Upper lobe of right lung (tissue), 1 donor: ENCODE results near the gene DLG5. TPM values are rescaled to one million over a fixed set of nuclear protein-coding genes. Genes with fewer than 3 reads are reported as not detected.
"Not testable (repeated sequence)": the region's sequence is repeated elsewhere in the genome, so short reads cannot be mapped to it uniquely, and the experiment has no call there.

Experiments
- ATAC-seq: fragments of 200-7000 bp; cut with Tn5 transposase; one replicate; pipeline ENCODE4 v1.9.1; 2020; ENCODE audit warnings: mild to moderate bottlenecking, moderate library complexity
- DNase-seq: peaks from one replicate; pipeline ENCODE4 v3.0.0-alpha.2; 2020
- H3K27ac ChIP-seq: fragments of 200-600 bp; one replicate; pipeline ENCODE4 v1.8.0; 2022
- H3K27me3 ChIP-seq: fragments of 200-600 bp; one replicate; pipeline ENCODE4 v1.8.0; 2022; ENCODE audit warnings: mild to moderate bottlenecking
- H3K36me3 ChIP-seq: fragments of 200-600 bp; one replicate; pipeline ENCODE4 v1.8.0; 2022
- H3K4me1 ChIP-seq: fragments of 200-600 bp; one replicate; pipeline ENCODE4 v1.8.0; 2022
- H3K4me3 ChIP-seq: fragments of 200-600 bp; one replicate; pipeline ENCODE4 v1.8.0; 2022; ENCODE audit warnings: mild to moderate bottlenecking
- H3K9me3 ChIP-seq: fragments of 200-600 bp; one replicate; pipeline ENCODE4 v1.8.0; 2022
- intact Hi-C: fragments of 100-400 bp; cut with DNase I; formaldehyde crosslinking; loops from one replicate; pipeline ENCODE4 v1.11.0; 2022
- total RNA-seq: library from RNA; stranded (reverse); fragmentation: NEBNext Ultra II Directional; extraction: Animal tissue kit (Norgen Biotek cat#: 25700); gene quantifications from one replicate; pipeline ENCODE4 v1.2.1, GENCODE V29; 2021
- TF ChIP-seq, protein P1 (sequence below): fragments of 200-600 bp; IDR thresholded peaks from one replicate; pipeline ENCODE4 v1.8.0; 2022; ENCODE audit warnings: antibody characterized with exemption
- donor health status: DM: no; HTN: yes; CAD: no; lungs with severe emphysema.

DLG5 gene
- total RNA-seq, 1 donor from 2014 or later: 19.3 TPM

GRCh38 chr10:77776487-77776886 is 150.1 kb downstream of the DLG5 start:
- DNase-seq (no peak), ATAC-seq (no peak)
- no peak overlapping the region for H3K27ac ChIP-seq
- TF ChIP-seq, protein P1, sequence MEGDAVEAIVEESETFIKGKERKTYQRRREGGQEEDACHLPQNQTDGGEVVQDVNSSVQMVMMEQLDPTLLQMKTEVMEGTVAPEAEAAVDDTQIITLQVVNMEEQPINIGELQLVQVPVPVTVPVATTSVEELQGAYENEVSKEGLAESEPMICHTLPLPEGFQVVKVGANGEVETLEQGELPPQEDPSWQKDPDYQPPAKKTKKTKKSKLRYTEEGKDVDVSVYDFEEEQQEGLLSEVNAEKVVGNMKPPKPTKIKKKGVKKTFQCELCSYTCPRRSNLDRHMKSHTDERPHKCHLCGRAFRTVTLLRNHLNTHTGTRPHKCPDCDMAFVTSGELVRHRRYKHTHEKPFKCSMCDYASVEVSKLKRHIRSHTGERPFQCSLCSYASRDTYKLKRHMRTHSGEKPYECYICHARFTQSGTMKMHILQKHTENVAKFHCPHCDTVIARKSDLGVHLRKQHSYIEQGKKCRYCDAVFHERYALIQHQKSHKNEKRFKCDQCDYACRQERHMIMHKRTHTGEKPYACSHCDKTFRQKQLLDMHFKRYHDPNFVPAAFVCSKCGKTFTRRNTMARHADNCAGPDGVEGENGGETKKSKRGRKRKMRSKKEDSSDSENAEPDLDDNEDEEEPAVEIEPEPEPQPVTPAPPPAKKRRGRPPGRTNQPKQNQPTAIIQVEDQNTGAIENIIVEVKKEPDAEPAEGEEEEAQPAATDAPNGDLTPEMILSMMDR: no peak
- H3K36me3 ChIP-seq: no peaks in the 10 kb centered on the region
- intact Hi-C loops: no loop called here
- peaks cover 16% of the 10 kb centered on the region for H3K9me3 ChIP-seq
- H3K27me3 ChIP-seq: no peaks in the 10 kb centered on the region
- H3K4me1 ChIP-seq: no peaks in the 10 kb centered on the region
- no peak overlapping the region for H3K4me3 ChIP-seq

DNA sequence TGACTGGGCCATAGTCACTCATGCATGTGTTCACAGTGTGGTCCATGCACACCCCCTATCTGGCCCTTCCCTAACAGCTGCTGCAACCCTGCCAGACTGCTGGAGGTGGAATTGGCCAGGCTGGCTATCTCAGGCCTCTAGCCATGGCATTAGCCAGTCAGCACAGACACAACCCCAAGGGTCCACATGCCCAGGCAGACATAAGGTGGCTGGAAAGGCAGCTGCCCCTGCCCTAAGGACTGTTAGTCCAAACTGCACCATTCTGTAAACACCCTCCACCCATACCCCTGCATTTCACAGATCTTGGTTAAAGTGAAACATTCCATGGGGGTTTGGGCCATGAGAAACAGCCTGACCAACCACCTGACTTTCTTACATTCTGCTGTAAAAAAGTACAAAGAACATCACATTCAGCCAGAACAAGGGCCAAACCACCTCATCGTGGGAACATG is 151.6 kb downstream of the DLG5 start:
- ATAC-seq (no peak), DNase-seq (no peak)
- no peaks in the 10 kb centered on the region for H3K36me3 ChIP-seq

GRCh38 chr10:77773631-77774426 is 152.7 kb downstream of the DLG5 start:
- H3K27ac ChIP-seq: no peak overlapping the region
- H3K4me1 ChIP-seq: no peaks in the 10 kb centered on the region
- ATAC-seq (no peak), DNase-seq (no peak)
- no peak overlapping the region for H3K4me3 ChIP-seq
- H3K9me3 ChIP-seq: peaks cover 16% of the 10 kb centered on the region
- no peaks in the 10 kb centered on the region for H3K27me3 ChIP-seq
- TF ChIP-seq, protein P1: no peak
- H3K36me3 ChIP-seq: no peaks in the 10 kb centered on the region
- intact Hi-C loops: no loop called here

More for the DNA sequence above, 151.6 kb downstream of the DLG5 start:
- intact Hi-C loops: no loop called here
- Histone ChIP-seq H3K4me1 (no peaks in the 10 kb centered on the region), H3K27me3 (no peaks in the 10 kb centered on the region), H3K4me3 (no peak overlapping the region), H3K27ac (no peak overlapping the region), H3K9me3 (peaks cover 16% of the 10 kb centered on the region)
- TF ChIP-seq, protein P1: no peak

- H3K4me1 ChIP-seq, H3K4me3 ChIP-seq, H3K27ac ChIP-seq, H3K36me3 ChIP-seq, intact Hi-C loops, DNase-seq, ATAC-seq, H3K27me3 ChIP-seq: not testable (repeated sequence)
- peaks cover 16% of the 10 kb centered on the region for H3K9me3 ChIP-seq
Observed at GRCh38 chr10:77772852-77773600, 153.5 kb downstream of the DLG5 start.

GRCh38 chr10:77771851-77772250 is 154.7 kb downstream of the DLG5 start:
- H3K4me3 ChIP-seq: no peak overlapping the region
- no peaks in the 10 kb centered on the region for H3K36me3 ChIP-seq
- DNase-seq (no peak), ATAC-seq (no peak)
- intact Hi-C loops: no loop called here
- peaks cover 7% of the 10 kb centered on the region for H3K9me3 ChIP-seq
- TF ChIP-seq, protein P1: no peak
- H3K4me1 ChIP-seq: no peaks in the 10 kb centered on the region
- H3K27me3 ChIP-seq: no peaks in the 10 kb centered on the region
- no peak overlapping the region for H3K27ac ChIP-seq

DNA sequence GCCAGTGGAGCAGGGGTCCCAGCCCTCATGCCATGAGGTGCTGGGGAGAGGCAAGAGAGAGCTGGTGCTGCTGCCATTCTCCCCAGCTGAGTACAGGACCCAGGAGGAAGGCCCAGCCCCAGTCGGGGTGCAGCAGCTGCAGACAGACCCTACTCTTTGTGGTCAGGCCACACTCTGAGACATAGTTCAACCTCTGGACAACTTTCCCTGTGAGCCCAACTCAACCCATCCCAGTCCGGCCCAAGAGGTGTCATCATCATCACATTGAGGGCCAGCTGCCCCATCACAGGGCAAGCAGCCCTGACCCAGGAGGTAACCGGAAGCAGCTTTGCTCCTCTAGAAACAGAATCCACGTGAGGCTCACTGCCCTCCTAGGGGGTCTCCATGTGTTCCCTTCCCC is 155.1 kb downstream of the DLG5 start:
- peaks cover 3% of the 10 kb centered on the region for H3K9me3 ChIP-seq
- H3K36me3 ChIP-seq: no peaks in the 10 kb centered on the region
- TF ChIP-seq, protein P1: no peak
- intact Hi-C loops: no loop called here
- H3K27ac ChIP-seq: no peak overlapping the region
- no peaks in the 10 kb centered on the region for H3K4me1 ChIP-seq
- no peak for ATAC-seq
- no peak for DNase-seq
- no peaks in the 10 kb centered on the region for H3K27me3 ChIP-seq
- no peak overlapping the region for H3K4me3 ChIP-seq
